ENCODE data around the gene LMTK2. TPM values are rescaled to one million over a fixed set of nuclear protein-coding genes. Genes with fewer than 3 reads are reported as not detected.
A peak's percentile ranks its signal among the peaks of the same experiment; 100 is the strongest.

The LMTK2 gene
- 8.2 and 9.1 TPM in 2 replicates for polyA plus RNA-seq (2014; cell fraction: cytosol; rRNA removed)
- 6.6 and 9.7 TPM in 2 replicates for polyA plus RNA-seq (2014; cell fraction: nucleus; rRNA removed)

DNA sequence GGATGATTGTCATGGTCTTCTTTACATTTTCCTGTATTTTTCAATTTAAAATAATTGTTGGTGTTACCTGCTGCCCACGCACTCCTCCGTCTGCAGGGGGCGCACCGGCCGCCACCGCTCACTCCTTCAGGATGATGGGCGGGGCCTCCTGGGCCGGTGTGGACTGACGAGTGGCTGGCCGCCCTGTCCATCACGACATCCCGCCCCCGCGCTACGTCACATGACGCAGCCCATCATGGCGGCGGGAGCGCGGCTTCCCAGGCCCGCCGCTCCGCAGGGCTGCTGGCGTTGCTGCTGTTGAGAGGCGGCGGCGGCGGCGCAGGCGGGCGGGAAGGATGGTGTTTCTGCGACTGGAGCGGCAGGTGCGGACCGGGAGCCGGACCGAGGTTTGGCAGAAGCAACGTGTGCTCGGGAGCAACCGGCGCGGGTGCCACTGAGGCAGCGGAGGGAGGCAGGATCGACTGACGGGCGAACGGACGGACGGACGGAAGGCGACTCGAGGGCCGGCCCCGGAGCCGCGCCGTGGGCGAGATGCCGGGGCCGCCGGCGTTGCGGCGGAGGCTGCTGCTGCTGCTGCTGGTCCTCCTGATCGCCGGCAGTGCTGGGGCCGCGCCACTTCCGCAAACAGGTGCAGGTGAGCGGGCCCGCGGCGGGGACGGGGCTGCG lies at the start of gene LMTK2:
LMTK2 (plus strand) TSS at position 216 of the 666 bp plus-strand sequence; CDS start at position 532, 316 bp downstream.
- peak; percentile 89 for DNase-seq (ENCODE audit: low spot score)

DNA sequence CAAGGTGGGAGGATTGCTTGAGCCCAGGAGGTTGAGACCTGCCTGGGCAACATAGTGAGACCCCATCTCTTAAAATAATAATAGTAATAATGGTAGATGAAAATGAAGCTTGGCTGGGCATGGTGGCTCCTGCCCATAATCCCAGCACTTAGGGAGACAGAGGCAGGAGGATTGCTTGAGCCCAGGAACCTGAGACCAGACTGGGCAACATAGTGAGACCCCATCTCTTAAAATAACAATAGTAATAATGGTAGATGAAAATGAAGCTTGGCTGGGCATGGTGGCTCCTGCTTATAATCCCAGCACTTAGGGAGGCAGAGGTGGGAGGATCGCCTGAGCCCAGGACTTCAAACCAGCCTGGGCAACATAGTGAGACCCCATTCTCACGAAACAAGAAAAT lies 49.5 kb upstream of the LMTK2 start:
- no peak for DNase-seq (ENCODE audit: low spot score)

DNA sequence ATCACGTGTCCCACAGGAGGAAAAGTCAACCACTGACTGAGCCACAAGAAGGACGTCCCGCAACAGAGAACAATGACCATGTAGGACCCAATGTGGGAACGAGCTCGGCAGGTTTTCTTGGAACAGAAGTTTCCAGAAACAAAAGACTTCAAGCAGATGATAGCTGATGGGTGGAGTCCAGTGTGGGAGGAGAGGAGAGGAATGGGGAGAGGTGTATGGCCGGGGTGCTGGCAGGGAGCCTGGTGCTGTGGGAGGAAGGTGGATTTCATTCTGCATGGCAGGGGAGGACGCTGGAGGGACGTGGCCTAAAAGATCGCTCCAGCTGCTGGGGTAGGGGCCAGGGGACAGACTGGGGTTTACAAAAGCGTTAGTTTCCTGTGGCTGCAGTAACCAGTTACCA lies 48.5 kb upstream of the LMTK2 start:
- DNase-seq (ENCODE audit: low spot score) = no peak

DNA sequence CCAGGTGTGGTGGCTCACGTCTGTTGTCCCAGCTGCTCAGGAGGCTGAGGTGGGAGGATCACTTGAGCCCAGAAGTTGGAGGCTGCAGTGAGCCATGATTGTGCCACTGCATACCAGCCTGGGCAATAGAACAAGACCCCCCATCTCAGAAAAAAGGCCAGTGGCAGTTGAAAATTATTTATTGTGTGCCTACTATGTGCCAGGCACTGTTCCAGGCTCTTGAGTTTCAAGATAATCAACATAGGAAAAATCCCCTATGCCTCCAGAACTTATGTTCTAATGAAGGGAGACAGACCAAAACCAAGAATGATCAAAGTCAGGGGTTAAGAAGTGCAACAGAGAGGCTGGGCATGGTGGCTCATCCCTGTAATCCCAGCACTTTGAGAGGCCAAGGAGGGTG lies 42.4 kb upstream of the LMTK2 start:
- DNase-seq (ENCODE audit: low spot score) = no peak

DNA sequence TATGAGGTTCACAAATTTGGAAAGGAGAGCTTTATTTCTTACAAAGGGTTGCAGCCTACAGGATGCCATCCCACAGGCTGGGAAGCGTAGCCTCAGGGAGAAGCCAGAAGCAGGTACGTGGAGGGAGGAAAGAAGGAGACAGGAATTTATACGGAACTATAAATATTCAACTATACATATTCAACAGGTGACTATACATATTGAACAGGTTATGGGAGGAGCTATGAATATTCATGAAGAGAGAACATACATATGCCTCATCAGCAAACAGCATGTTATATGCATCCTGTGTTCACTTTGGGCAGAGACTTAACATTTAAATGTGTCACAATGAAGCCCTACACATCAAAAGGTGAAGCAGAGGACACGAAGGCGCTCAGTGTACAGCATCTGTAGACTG lies 40.5 kb upstream of the LMTK2 start:
- DNase-seq (ENCODE audit: low spot score) = no peak

DNA sequence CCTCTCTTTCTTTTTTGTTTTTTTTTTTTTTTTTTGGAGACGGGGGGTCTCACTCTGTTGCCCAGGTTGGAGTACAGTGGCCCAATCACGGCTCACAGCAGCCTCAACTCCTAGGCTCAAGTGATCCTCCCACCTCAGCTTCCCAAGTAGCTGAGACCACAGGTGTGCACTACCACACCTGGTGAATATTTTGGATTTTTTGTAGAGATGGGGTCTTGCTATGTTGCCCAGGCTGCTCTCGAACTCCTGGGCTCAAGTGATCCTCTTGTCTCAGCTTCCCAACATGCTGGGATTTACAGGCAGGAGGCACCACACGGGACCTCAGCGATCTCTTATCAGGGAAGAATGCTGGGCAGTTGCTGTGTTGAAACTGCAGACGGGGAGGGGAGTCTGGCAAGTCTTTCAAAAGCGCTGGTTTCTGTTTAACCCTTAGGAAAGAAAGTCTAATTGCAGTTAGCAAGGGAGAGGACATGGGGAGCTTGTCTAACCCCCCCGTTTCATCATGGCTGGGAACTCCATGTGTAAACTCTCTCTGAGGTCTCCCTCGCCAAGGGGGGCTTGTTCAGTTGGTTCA lies 39.6 kb upstream of the LMTK2 start:
- no peak for DNase-seq (ENCODE audit: low spot score)

DNA sequence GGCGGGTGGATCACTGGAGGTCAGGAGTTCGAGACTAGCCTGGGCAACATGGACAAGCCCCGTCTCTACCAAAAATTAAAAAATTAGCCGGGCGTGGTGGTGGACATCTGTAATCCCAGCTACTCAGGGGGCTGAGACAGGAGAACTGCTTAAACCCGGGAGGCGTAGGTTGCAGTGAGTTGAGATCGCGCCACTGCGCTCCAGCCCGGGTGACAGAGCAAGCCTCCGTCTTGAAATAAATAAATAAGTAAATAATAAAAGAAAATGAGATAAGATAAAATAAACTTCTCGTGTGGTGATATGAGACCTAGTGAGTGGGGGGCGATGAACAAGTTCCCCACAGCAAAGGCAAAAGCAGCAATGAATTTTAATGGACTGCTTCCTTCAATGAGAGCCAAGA lies 33.6 kb upstream of the LMTK2 start:
- no peak for DNase-seq (ENCODE audit: low spot score)

DNA sequence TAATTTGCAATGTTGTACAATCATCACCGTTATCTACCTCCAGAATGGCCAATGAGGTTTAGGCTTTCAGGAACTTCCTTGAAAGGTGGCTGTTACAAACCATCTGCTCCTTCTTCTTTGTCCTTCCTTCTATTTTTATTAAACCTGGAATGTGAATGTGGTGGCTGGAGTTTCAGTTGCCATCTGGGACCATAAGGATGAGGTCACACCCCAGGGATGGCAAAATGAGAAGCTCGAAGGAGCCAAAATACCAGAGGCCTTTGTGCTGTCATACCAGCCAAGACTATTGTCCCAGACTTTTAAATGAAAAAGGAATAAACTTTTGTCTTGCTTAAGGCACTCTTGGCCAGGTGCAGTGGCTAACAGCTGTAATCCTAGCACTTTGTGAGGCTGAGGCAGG lies 30.9 kb upstream of the LMTK2 start:
- DNase-seq (ENCODE audit: low spot score) = no peak

DNA sequence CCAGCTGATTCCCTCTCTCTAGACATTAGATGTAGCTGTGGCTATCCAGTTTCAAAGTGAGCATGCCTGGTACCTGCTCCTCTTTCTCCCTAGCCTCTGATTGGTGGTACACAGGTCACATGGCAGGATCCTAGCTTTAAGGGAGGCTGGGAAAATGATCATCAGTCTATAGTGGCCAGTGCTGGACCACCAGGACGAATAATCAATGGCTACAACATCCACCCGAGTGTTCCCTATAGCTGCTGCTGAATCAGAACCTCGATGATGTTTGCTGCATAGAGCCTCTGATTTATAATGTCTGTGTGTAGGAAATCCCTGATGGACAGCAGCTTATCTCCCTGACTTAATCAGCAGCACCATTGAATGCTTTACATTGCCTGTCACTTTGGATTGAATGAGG lies 28.9 kb upstream of the LMTK2 start:
- DNase-seq (ENCODE audit: low spot score) = peak; percentile 47

DNA sequence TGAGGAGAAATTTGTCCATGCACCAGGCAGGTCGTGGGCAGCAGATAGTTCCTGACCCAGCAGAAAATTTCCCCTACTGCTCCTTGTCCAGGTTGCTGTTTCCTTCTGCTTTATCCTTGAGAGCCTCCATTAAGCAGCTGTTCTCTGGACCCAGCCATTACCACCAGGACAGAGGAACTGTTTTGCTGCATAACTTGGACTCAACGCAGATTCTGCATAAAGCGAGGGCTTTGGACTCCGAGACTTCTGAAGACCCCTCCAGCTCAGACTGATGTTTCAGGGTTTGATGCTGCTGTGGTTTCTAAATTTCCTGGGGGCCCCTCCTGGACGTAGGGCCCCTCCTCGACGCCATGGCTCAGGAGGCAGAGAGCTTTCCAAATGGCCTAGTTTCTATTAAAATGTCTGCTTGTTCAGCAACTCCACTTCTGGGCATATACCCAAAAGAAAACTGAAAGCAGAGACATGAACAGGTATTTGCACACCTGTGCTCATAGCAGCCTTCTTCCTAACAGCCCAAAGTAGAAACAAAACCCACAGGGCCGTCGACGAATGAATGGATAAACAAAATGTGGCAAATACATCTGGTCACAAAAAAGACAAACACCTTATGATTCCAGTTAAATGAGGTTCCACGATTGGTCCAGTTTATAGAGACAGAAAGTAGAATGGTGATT lies 28.3 kb upstream of the LMTK2 start:
- DNase-seq (ENCODE audit: low spot score) = no peak

DNA sequence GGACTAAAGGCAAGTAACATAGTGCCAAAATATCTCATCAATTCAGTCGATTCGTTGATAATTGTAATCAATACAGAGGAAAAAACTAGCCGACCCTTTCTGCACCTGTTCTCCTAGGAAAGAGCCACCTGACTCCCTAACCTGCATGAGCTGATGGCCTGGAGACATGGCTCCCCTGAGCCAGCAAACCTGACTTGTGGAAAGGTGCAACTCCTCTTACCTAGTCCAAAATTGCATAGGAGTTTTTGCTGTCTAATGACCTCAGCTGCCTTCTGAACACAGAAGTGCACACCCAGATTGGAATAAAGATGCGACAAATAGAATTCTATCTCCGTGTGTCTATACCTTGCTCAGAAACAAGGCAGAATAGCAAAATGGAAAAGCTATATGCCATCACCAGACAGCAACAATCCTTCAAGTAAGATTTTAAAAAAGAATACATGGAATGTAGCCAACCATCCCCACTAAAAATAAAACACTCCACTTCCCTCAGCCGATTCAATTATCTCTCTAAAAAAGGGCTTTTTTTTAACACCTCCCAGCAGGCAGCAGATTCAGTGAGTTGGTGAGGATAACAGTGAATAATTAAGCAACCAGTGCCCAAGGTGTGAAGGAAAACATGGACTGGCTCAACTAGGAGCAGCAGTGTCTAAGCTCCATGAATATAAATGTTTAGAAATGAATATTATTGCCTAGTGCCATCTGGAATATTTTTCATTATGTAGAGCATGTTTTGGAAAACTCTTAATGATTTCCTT lies 26.6 kb upstream of the LMTK2 start:
- no peak for DNase-seq (ENCODE audit: low spot score)

DNA sequence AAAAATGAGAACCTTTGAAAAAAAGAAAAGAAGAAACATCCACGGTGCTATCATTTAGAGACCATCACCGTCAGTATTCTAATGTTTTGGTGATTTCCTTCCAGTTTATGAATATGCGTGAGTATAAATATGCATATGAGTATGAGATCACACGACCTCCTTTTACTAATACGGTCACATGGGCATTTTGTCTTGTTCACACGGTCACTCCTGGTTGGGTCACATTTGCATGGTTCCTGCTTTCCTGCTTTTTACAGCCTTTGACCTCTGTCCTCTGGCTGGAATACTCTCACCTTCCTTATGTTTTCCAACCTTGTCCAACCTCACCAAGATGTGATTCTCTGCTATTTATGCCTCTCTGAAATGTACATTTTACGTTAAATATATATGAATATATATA lies 25.3 kb upstream of the LMTK2 start:
- no peak for DNase-seq (ENCODE audit: low spot score)

DNA sequence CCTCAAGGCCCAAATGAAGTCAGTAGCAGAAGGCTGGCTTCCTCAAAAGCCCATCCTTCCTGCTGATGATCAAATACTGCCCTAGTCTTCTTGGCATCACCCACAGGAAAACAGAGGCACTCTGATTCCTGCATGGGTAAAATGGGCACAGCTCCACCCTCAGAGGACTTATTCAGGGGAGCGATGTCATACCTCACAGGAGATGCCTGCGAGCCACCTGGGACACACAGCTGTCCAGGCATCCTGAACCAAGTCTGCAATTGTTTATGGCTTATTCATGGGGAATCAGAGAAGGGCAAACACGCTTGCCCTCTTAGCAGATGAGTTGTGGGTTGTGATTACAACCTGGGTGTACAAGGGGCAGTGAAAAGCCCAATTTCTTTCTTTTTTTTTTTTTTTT lies 22.0 kb upstream of the LMTK2 start:
- no peak for DNase-seq (ENCODE audit: low spot score)

DNA sequence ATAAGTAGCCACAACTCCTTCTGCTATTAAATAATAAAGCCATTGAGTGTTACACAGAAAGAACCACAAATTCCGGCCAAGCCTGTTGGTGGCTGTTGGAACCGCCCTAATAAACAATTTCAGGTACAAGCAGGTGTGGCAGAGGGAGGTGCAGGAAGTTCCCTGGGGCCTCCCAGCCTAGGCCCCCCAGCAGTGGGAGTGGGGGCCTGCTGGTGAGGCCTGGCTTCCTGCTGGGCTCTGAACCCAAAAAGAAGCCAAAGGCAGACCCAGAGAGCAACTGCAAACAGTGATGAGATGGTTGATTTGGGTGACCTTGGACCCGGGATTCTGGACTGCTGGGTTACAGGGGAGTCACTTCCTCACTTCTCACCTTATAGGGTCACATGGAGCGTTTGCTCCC lies 21.0 kb upstream of the LMTK2 start:
- no peak for DNase-seq (ENCODE audit: low spot score)

DNA sequence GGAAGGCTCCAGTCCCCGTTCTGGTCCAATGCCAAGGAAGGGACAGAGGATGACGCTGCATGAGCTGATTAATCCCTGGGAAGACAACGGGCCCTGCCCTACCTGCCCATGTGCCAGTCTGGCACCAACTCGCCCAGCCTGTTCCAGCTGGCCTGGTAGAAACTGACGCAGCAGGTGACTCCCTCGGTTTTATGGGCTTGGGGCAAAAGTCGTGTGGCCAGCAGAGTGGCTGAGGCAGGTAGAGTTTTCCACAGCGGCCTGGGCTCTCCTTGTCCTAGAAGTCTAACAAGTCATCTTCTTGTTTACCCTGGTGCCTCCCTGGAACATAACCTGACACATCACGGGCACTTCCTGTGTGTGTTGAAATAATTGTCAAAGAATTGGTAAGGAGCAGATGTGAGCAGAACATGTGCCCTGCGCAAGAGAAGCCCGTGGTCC lies 20.4 kb upstream of the LMTK2 start:
- no peak for DNase-seq (ENCODE audit: low spot score)

DNA sequence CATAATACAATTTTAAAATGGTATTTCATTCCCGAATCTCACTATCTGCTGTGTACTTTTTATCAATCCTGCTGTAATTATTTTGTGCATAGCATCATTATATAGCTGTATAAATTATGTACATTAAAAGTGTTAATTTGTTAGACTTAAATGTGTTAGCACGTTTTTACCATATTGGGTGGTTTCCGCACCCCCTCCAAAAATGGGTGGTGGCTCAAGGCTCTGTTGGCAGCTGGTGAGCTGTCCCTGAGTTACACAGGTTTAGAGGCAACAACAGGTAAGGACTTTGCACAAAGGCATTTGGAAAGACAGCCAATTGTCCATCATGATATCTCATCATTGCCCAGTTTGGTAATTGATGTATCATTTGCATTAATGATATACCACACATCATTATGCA lies 18.6 kb upstream of the LMTK2 start:
- DNase-seq (ENCODE audit: low spot score) = no peak

DNA sequence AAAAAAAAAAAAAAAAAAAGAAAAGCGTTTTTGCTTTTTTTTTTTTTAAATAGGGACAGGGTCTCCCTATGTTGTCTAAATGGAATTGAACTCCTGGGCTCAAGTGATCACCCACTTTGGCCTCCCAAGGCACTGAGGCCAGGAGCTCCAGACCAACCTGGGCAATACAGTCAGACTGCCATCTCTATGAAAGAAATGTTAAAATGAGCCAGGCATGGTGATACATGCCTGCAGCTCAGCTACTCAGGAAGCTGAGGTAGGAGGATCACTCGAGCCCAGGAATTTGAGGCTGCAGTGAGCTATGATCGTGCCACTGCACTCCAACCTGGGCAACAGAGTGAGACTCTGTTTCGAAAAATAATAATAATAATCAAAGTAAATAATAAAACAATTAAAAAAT lies 16.5 kb upstream of the LMTK2 start:
- DNase-seq (ENCODE audit: low spot score) = no peak

DNA sequence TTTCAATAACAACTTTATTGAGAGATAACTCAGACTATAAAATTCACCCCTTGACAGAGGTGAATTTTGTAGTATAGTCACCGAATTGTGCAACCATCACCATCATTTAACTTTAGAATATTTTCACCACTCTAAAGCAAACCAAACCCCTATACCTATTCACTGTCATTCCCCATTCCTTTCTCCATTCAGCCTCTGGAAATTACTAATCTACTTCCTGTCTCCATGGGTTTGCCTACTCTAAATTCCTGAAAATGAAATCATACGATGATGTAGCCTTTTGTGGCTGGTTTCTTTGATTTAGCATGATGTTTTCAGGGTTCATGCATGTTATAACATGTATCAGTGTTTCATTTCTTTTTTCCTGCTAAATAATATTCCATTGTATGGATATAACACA lies 15.6 kb upstream of the LMTK2 start:
- DNase-seq (ENCODE audit: low spot score) = no peak

DNA sequence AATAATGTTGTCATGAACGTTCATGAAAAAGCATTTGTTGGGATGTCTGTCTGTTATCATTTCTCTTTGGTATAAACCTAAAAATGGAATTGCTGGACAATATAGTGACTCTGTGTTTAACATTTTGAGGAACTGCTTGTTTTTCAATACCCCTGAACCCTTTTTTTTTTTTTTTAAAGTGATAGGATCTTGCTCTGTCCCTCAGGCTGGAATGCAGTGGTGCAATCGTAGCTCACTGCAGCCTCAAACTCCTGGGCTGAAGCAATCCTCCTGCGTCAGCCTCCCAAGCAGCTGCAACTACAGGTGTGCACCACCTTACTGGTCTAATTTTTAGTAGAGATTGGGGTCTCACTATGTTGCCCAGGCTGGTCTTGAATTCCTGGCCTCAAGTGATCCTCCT lies 15.1 kb upstream of the LMTK2 start:
- no peak for DNase-seq (ENCODE audit: low spot score)

DNA sequence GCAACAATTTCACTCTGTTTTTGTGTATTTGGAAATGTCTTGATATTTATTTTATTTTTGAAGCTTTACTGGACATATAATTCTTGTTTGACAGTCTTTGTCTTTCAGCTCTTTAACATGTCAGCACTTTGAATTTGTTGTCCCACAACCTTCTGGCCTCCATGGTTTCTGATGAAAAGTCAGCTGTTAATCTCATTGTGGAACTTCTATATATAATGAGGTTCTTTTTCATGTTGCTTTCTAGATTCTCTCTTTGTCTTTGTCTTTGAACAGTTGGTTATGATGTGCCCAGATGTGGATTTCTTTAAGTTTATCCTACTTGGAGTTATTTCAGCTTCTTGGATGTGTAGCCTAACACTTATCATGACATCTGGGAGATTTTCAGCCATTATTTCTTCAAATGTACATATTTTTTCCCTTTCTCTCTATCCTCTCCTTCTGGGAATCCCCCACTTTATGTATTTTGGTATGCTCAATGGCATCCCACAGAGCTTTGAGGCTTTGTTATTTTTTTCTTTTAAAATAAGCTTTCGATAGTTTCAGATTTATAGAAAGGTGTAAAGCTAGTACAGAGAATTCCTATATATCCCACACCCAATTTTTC lies 9.5 kb upstream of the LMTK2 start:
- no peak for DNase-seq (ENCODE audit: low spot score)

DNA sequence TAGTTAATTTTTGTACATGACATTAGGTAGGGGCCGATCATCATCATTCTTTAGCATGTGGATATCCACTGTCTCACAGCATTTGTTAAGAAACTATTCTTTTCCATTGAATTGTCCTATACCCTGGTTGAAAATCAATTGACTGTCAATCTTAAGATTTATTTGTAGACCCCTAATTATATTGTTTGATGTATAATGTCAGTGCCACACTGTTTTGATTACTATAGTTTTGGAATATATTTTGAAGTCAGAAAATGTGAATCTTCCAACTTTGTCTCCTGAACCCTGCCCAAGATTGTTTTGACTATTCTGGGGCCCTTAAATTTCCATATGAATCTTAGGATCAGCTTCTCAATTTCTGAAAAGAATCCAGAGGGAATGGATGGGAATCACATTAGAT lies 6.6 kb upstream of the LMTK2 start:
- DNase-seq (ENCODE audit: low spot score) = no peak

DNA sequence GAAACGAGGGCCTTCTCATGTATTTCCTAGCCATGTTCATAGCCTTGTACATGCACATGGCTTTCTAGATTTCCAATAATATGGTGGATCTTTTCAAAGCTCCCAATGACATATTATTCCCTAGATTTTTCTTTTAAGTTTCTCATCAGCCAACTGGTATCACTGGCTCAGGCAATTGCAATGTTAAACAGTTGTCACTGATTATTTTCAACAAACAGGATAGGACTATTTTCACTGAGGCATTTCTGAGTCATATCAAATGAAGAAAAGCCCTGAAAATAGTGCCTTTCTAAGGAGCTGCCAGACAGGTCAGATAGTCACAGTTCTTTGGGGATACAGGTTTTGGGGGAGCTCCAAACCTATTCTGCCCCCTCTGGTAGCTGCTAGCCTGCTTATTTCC lies 4.5 kb upstream of the LMTK2 start:
- no peak for DNase-seq (ENCODE audit: low spot score)

All from SK-N-DZ (cell line).